ENCODE data around the gene MOCS1.

GRCh38 chr6:39925191-39925930, 8.9 kb downstream of the MOCS1 start:
- TF ChIP-seq EZH2phosphoT487 (IDR thresholded peaks at IDR 0.05; ENCODE audit: insufficient read depth, low read depth): no peak
- no peak for TF ChIP-seq EZH2 (IDR thresholded peaks at IDR 0.05; ENCODE audit: insufficient read depth, poor library complexity, severe bottlenecking)
